Renal cortical epithelial cell (primary cell): ENCODE results near the gene TEX29. TPM values are rescaled to one million over a fixed set of nuclear protein-coding genes. Genes with fewer than 3 reads are reported as not detected.

Experiments
- DNase-seq: peaks from one replicate; pipeline ENCODE4 v3.0.0-alpha.2; 2011; ENCODE audit warnings: low read depth
- total RNA-seq: library from RNA; depleted of rRNA; stranded (reverse); fragments of >200 nt; gene quantifications from 2 replicates; pipeline ENCODE4 v1.2.3, GENCODE V29; 2014

TEX29 gene
- total RNA-seq, 1 donor from 2014 or later: not detected

DNA sequence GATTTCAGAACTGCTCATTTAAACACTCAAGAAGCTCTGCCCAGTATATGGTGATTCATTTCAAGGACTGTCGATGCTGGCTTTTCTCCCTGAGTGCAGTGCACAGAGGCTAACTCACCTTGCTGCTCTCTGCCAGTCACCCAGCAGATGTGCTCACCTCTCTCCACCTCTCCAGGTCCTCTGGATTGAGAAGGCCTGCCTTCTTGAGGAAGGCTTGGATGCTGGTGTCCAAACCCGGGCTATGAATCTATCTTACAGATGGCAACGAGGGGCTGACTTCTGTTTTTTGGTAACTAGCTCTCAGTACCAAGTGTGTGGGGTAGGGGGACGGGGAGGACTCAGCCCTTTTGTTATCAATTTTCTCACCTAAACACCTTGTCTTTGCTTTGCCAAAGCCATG lies 47.6 kb downstream of the TEX29 start:
- DNase-seq: no peak

DNA sequence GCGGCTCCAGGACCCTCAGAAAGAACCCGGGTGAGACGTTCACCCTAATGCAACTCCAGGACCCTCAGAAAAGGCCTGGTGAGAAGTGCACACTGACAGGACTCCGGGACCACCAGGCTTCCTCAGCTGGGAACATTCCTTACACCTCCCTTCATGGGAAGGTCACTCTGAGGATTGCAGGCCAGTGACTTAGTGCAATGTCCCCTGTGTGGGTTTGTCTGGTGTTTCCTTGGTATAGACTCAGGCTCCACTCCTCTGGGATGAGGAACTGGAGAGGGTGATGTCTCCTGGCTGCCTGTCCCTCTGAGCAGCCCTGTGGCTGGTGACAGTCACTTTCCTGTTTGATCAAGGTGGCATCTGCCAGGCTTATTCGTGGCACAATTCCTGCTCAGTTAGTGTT lies 49.7 kb downstream of the TEX29 start:
- DNase-seq: no peak

DNA sequence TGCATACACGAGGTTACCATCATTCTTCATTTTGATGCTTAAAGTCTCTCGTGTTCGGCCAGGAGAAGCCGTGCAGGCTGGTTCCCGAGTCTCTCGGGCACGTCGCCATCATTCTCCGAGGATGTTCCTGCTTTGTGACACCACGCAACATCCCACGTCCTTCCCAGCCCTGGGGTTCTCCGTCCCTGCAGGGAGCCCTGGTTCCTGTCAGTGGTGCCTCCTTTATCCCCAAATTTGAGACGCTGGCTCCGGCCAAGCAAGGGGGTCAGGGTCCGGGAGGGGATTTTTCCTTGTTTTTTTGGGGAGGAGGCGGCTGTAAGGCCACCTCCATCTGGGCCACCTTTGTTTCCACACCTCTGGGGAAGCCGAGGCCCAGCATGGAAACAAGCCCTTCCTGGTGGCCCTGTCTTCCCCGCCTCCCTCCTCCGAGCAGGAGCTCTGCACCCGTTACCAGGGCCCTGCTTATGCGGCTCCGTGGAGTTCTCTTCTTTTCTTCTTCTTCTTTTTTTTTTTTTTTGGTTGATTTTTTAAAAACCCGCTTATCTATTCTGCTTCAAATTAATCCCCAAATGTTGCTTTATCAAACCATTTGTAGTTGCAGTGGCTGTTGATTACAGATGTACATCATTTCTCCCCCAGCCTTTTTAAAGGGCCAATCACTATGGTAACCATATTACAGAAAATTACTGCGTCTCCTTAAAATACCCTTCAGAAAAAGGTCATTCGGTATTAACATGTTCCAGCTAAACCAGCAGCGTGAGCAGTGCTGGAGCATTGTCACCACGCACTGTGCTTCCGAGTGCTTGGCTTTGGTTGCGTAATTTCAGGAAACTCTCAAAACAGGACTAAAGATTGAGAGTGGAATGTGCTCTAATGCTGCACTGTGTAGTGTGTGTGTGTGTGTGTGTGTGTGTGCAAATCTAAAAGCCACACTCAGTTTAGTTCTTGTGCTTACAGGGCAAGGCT lies 50.4 kb downstream of the TEX29 start:
- DNase-seq: no peak

DNA sequence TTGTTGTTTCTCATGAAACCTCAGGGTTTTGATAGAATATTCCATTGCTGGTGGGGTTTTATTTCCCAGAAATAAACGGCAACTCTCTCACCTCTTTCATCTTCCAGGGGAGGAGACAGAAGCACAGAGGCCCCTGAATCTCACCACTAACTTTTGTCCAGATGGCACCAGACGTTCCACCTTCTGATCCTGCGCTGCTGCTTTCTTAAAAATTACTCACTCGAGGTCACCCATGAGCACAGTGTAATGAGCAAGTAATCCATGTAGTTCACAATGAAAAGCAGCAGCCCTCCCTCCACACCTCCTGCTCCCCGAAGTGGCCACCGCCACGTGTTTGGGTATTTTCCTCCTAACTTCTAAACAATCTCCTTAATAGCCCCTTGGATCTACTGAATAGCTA lies 51.3 kb downstream of the TEX29 start:
- DNase-seq: no peak

DNA sequence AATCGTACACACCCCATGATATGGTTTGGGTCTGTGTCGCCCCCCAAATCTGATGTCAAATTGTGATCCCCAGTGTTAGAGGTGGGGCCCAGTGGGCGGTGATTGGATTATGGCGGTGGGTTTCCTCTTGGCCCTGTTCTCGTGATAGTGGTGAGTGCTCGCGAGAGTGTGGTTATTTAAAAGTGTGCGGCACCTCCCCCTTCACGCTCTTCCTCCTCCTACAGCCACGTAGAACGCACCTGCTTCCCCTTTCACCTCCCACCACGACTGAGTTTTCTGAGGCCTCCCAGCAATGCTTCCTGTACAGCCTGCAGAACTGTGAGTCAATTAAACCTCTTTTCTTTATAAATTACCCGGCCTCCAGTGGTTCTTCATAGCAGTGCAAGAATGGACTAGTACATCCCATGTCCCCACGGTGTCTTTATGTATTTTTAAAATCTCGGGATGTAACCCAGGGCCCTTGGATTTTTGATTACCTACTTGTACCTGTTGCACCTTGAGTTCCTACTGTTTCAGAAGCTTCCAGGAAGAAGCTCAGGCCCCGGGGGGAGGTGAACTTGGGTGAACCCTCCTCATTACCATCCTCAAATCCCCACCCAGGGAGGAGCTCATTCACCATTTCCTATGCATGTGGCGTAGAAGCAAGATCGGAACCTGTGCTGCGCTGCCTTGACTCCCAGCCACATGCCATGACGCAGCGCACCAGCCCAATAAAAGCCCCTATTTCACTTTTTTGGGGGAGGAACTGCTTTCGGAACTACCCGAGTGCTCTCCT lies 52.4 kb downstream of the TEX29 start:
- no peak for DNase-seq

DNA sequence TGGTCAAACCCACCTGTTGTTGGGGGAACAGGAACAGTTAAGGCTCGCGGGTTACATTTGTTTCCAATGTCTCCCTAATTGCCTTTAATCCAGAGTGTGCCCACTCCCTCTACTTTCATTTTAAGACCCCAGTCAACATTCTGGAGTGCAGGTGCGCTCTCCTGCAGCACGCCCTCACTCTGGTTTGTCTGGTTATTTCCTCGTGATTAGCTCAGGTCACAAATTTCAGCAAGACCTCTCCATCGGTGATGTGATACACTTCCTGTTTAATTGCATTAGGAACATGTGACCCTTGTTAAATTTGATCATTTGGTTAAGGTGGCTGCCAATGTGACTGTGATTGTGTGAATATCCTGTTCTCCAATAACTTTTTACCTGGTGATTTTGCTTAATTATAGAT lies 53.0 kb downstream of the TEX29 start:
- no peak for DNase-seq

DNA sequence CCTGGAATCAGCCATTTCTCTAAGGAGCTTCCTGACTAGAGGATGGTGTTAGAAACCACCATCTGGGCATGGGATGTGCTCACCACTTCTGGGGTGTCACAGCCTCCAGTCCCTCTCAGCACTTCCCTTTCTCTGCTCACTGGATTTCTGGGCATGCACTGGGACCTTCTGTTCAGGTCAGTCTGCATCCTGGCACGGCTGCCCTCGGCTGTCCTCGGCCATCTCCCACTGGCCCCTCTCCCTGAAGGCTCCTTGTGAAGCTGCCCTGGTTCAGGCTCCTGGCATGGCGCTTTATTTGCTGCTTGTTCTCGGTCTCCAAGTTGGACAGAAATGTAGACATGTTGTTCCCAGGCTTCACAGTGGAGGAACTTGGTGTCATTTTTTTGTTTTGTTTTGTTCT lies 60.0 kb downstream of the TEX29 start:
- DNase-seq: no peak

DNA sequence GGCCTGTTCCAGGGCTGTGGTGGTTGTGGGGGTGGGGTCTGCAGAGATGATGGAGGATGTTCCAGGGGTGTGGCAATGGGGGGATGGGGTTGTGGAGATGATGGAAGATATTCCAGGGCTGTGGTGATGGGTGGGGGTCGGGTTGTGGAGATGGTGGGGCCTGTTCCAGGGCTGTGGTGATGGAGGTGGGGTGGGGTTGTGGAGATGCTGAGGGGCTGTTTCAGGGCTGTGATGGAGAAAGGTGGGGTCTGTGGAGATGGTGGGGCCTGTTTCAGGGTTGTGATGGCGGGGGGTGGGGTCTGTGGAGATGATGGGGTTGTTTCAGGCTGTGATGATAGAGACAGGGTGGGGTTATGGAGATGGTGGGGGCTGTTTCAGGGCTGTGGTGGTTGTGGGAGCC lies 62.0 kb downstream of the TEX29 start:
- no peak for DNase-seq

DNA sequence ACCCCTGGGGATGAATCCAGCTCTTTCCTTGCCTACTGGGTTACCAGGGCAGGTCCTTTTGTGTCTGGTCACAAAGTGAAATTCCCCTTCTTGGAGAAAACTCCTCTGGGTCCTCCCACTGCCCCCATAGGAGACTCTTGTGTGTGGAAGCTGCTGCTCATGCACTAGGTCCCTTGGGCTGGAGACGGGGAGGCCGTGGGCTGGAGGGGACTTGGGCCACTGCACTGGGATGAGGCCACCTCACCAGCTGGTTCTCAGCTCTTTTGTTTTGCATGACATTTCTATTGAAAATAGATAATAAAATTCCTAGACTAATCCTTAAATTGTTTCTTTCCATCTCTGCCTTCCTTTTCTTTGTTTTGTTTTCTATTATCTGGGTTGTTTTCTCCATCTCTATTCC lies 62.4 kb downstream of the TEX29 start:
- DNase-seq: no peak

DNA sequence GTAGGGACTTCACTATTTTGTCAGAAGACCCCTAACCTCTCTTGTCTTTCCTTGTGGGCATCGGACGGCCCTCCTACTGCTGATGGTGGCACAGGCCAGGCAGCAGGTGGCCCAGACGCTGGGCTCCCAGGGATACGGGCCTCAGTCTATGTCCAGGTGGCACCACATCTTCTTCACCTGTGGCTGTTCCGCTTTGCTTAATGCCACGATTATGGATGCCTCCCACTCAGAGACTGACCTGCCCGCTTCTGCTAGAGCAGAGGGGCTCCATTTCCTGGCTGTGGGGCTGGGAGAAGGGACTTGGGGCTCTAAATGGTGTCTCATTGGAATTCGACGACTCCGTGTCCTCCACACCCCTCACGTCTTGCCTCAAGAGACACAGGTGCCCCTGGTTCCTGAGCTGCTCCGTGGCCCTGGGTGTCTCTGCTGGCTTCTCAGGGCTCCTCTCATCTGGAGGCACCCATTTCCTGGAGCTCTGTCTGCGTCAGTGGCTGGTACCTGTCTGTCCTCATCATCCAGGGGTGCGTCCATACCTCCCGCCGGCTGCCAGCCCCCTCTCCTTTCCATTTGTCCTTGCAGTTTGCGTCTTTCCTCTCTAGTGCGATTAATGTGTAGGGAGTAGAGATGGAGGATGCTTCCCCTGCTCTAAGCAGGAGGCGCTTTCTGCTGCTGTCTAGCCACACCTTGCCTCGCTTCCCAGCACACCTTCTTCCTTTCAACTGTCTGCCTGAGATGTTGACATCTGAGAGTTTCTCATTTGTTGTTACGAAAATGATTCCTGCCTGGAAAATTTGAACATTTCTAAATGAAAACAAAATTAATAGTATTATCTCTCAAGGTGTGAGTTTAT lies 63.4 kb downstream of the TEX29 start:
- no peak for DNase-seq

DNA sequence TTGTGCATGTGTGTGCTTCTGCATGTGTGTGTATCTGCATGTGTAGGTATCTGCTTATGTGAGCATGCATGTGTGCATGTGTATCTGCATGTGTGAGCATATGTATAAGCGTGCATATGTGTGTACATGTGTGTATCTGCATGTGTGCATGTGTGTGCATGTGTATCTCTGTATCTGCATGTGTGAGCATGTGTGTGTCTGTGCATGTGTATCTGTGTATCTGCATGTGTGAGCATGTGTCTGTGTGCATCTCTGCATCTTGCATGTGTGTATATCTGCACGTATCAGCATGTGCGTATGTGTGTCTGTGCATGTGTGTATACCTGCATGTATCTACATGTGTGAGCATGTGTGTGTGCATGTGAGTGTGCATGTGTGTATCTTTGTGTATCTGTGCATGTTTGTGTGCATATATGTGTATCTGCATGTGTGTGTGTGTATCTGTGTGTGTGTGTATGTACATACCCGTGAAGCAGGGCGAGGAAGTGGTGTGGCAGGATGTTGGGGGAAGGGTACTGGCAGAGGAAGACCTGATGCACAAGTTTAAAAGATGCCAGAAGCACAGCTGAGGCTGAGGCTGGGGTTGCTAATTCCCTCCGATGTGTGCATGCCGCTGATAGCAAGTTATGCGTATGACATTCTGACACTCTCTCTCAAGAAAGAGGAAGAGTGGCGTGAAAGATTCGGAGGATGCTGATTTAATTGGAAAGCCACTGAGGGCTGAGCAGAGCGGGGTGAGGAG lies 64.2 kb downstream of the TEX29 start:
- DNase-seq: no peak

DNA sequence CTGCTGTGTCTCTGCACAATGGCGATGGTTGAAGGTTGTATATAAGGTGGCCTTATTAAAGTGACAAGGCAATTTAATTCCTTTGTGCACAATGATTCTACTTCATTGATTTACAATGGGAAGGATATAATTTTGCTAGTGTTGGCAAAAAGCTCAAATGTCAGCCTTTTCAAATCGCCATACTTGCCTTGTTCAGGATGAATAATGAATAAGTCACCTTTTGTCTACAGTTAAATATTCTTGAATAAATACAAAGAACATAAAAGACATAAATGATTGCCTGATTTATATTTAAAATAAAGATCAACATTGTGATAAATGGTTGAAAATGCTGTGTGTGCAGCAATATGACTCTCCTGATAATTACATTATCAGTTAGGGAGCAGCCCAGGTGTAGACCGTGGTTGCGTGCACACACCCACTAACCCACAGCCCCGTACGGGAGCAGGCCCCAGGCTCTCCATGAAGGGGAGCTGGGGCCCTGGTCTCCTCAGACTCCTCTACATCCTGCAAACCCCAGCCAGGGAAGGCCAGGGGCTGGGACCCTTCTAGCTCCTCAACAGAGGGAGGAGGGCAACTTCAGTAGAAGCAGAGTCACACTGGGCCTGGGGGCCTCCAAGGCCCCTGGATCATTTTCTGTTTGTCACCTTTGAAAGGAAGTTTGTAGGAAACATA lies 64.9 kb downstream of the TEX29 start:
- DNase-seq: no peak

DNA sequence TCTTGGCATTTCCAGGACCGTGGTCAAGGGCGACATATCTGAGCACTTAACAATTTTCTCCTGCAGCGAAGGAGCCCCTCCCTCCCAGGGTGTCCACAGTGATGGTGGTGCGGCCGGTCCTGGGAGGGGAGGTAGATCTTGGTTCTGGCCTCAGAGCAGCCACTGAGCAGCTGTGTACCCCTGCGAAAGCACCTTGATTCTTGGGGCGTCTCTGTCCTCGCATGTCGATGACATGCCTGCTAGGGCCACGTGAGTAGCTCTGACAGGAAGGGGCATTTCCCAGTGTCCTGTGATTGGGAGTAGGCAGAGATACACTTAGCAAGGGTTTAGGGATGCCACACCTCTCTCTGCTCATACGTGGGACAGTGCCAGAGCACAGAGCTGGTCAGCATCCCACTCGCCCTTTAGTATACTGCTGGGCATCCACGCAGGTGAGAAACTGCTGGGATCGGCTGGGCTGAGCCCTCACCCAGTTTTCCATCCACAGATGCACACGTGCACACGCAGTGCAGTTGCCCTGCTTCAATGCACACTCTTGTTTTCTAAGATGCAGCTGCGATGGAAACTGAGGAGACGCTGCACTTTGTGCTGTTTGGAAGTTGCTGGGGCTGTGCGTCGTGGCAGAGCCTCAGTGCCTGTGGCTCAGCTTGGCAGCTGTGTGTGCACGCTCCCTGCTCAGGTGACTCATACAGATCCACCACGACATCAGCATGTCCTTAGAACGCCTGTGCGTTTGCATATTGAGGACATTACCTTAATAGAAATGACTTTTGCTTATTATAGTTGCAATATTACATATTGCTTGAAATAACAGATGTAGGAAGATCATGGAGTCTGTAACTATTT lies 66.8 kb downstream of the TEX29 start:
- DNase-seq: no peak

DNA sequence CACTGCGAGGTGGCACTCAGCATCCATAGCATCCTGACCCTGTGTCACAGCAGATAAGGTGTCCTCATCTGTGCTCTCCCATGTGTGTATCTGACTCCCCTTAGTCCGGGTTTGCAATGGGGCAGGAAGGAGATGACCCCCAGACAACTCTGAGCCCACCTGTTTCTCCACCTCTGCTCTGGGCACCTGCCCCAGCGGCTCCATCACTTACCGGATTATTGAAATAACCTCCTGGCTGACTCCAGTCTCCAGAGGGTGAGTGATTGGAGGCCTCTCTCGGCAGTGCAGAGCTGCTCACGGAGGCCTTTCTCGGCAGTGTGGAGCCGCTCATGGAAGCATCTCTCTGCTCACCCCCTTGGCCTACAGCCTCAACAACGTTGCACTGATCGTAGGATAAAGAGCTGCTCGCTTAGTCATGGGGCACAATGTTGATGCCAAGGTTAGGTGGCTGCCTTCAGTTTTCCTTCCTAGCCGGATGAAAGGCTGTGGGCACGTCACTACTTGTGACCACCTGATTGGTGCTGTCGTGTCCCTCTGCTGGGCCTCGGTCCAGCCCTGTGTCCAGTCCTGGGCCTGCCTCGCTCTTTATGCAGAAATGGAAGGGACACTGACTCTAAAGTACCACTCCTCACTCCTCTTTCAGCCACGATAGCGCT lies 67.6 kb downstream of the TEX29 start:
- no peak for DNase-seq

DNA sequence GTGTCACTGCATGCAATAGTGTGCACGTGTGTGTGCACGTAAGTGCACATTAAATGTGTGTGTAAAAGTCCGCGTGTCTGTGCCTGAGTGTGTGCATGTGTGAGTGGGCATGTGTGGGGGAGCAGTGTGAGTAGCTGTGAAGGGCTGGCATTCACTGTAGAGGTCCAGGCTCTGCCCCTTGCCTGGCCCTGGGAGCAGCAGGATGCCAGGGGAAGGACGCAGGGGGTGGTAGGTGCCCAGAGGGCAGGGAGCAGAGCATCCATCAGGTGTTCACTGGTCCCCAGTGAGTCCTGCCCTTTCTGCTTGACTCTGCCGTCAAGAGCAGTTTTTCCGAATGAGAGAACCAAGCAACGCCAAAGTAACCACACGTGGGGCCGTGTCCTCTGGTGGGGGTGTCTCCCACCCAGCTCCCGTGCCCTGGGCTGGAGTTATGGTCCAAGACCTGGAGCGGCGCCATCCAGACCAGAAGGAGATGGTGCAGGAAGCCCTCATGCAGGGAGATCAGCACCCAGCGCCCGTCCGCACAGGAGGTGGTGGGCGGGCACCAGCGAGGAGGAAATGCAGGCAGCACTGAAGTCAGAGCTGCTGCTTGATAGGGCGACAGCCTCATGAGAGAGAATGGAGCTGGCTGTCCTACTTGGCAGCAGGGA lies 68.5 kb downstream of the TEX29 start:
- DNase-seq: no peak

DNA sequence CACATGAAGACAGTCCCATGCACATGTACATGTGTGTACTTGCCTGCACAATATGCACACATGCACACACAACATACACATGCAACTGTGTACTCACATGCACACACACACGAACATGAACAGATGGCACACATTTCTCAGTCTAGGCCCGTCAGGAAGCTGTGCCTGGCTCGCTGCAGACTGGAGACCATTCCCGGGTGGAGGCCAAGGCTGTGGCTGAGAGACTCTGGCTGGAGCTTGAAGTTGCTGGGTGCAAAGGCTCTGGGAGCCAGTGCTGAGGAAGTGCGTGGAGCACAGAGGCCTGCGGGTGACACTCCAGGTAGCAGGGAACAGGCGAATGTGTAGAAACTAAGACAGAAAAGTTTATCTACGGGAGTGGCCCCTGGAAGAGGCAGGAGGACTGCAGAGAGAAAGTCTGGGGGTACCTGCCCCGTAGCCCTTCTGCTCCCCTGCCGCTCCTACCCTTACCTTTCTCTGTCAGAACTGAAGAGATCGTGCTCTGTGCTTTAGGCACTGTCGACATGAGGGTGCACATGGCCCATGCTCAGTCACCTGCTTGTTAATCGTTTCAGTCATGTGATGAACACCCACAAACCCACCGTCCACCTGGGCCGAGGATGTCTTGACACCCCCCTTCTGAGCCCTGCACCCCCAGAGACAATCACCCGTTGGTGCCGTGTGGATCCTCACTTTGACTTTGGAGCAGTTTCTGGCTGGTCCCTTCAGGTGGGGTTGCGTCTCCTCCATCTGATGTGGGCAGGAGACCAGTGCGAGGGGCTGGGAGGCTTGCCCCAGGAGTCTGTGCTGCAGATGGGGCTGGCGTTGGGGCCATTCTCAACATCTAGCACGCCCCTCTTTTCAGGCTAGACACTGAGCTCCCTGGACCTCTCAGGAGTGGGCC lies 69.4 kb downstream of the TEX29 start:
- no peak for DNase-seq

DNA sequence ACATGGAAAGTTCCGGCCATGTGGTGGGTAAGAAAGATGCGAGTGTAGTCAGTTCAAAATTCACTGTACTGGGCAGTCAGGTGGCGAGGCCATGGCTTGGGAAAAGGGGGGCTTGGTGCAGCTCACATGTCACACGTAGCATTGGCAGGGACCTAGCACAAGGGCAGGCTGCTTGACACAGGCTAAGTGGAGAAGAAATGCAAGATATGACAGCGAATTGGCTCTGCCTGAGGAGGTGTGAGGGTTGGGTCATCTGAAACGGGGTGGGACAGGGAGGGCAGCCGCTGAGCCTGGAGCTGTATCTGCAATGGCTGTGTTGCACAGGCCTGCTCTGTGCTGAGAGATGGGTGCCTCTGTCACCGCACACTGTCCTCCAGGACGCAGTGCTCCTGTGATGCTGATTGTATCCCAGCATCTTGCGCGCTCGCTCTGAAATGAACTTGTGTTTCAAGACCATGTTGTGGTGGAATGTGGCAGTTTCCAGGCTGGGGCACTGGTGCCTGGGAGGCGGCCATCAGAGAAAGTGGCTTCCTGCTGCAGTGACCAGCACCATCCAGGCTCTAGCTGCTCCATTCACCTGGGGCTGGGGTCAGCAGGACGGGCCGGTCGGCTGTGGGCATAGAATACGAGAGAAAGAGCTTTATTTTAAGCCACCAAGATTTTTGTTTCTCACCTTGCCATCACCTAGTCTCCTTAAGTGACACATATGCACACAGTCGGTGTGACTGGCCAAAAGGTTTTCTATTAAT lies 70.3 kb downstream of the TEX29 start:
- no peak for DNase-seq
